H54 (cell line): ENCODE results near the gene PTH2R.
"Not testable (repeated sequence)": the region's sequence is repeated elsewhere in the genome, so short reads cannot be mapped to it uniquely, and the experiment has no call there.

Experiments
- DNase-seq: peaks from one replicate; pipeline ENCODE4 v3.0.0; 2011; ENCODE audit warnings: low spot score, mixed read lengths; ENCODE audit not compliant: insufficient read length
- FAIRE-seq: peaks from 3 replicates; lab custom pipeline; 2011; peaks lifted over from hg19 to GRCh38; lab: Jason Lieb, UNC
- POLR2A ChIP-seq: IDR thresholded peaks from 2 replicates; pipeline ENCODE4 v1.6.1; 2011; ENCODE audit warnings: low read depth, mild to moderate bottlenecking, low read length

PTH2R gene

GRCh38 chr2:208373460-208374089, 33.0 kb upstream of the PTH2R start:
- DNase-seq: peak; percentile 50
- no peak for TF ChIP-seq POLR2A
- peak; percentile 75 for FAIRE-seq

- FAIRE-seq: no peak
- no peak for DNase-seq
- no peak for TF ChIP-seq POLR2A
Observed at GRCh38 chr2:208375491-208376068, 31.0 kb upstream of the PTH2R start.

- DNase-seq, FAIRE-seq: not testable (repeated sequence)
Observed at GRCh38 chr2:208377344-208377860, 29.2 kb upstream of the PTH2R start.

- DNase-seq: no peak
- FAIRE-seq: no peak
- no peak for TF ChIP-seq POLR2A
Observed at GRCh38 chr2:208379192-208379591, 27.4 kb upstream of the PTH2R start.

- no peak for TF ChIP-seq POLR2A
- DNase-seq (no peak), FAIRE-seq (no peak)
Observed at GRCh38 chr2:208384637-208385036, 22.0 kb upstream of the PTH2R start.

GRCh38 chr2:208386541-208386940, 20.1 kb upstream of the PTH2R start:
- no peak for TF ChIP-seq POLR2A
- FAIRE-seq: no peak
- no peak for DNase-seq

- TF ChIP-seq POLR2A: no peak
- FAIRE-seq (no peak), DNase-seq (no peak)
Observed at GRCh38 chr2:208389940-208390339, 16.7 kb upstream of the PTH2R start.

- FAIRE-seq: no peak
- TF ChIP-seq POLR2A: no peak
- no peak for DNase-seq
Observed at GRCh38 chr2:208392300-208392699, 14.3 kb upstream of the PTH2R start.

GRCh38 chr2:208396796-208397195, 9.8 kb upstream of the PTH2R start:
- not testable (repeated sequence) for FAIRE-seq, DNase-seq

GRCh38 chr2:208399201-208399600, 7.4 kb upstream of the PTH2R start:
- DNase-seq: no peak
- no peak for TF ChIP-seq POLR2A
- no peak for FAIRE-seq

GRCh38 chr2:208407667-208408066, 1.1 kb downstream of the PTH2R start:
- TF ChIP-seq POLR2A: no peak
- FAIRE-seq (no peak), DNase-seq (peak; percentile 12)

GRCh38 chr2:208413931-208414330, 7.3 kb downstream of the PTH2R start:
- FAIRE-seq: no peak
- no peak for TF ChIP-seq POLR2A
- DNase-seq: no peak

GRCh38 chr2:208415255-208415654, 8.7 kb downstream of the PTH2R start:
- FAIRE-seq: no peak
- no peak for TF ChIP-seq POLR2A
- DNase-seq: no peak

- no peak for FAIRE-seq
- TF ChIP-seq POLR2A: no peak
- DNase-seq: no peak
Observed at GRCh38 chr2:208415897-208416296, 9.3 kb downstream of the PTH2R start.
